Measurements from ENCODE around the gene BAIAP2.

DNA sequence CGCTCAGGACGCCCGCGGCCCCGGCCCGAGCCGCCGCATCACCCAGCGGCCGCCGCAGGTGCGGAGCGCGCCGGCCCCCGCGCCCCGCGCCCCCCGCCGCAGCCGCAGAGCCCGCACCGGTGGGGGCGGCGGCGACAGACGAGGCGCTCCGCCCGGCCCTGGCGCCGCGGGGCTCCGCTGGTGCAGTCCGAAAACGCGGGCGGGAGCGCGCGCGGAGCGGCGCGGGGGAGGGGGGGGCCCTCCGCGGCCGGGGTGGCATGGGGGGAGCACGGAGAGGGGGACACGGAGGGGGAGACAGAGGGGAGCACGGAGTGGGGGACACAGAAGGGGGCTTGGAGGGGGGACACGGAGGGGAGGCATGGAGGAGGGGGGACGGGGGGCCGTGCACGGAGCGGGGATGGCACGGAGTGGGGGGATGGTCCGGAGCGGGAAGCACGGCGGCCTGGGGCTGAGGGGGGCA is 131.1 kb downstream of the BAIAP2 start, which contains the start of gene AATK:
- TF ChIP-seq POLR2AphosphoS5 (IDR thresholded peaks at IDR 0.05; ENCODE audit: borderline replicate concordance, low read depth, low read length) (no peak), EZH2 (IDR thresholded peaks at IDR 0.05) (no peak)
